Melanocyte of skin (primary cell): Measurements from ENCODE around the gene PLEKHB2. TPM values are rescaled to one million over a fixed set of nuclear protein-coding genes. Genes with fewer than 3 reads are reported as not detected.

Experiments used
- small RNA-seq, 2 donors: library from RNA; depleted of rRNA; stranded (forward); fragments of <200 nt; gene quantifications; one replicate each; pipeline ENCODE3, GENCODE V24; 2012
- total RNA-seq, 2 donors: library from RNA; depleted of rRNA; stranded (reverse); fragments of >200 nt; gene quantifications; 2 replicates each; pipeline ENCODE4 v1.2.3, GENCODE V29; 2012

Gene PLEKHB2, protein sequence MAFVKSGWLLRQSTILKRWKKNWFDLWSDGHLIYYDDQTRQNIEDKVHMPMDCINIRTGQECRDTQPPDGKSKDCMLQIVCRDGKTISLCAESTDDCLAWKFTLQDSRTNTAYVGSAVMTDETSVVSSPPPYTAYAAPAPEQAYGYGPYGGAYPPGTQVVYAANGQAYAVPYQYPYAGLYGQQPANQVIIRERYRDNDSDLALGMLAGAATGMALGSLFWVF
- total RNA-seq = 100 to 1,000 TPM; 156 to 171 TPM

DNA sequence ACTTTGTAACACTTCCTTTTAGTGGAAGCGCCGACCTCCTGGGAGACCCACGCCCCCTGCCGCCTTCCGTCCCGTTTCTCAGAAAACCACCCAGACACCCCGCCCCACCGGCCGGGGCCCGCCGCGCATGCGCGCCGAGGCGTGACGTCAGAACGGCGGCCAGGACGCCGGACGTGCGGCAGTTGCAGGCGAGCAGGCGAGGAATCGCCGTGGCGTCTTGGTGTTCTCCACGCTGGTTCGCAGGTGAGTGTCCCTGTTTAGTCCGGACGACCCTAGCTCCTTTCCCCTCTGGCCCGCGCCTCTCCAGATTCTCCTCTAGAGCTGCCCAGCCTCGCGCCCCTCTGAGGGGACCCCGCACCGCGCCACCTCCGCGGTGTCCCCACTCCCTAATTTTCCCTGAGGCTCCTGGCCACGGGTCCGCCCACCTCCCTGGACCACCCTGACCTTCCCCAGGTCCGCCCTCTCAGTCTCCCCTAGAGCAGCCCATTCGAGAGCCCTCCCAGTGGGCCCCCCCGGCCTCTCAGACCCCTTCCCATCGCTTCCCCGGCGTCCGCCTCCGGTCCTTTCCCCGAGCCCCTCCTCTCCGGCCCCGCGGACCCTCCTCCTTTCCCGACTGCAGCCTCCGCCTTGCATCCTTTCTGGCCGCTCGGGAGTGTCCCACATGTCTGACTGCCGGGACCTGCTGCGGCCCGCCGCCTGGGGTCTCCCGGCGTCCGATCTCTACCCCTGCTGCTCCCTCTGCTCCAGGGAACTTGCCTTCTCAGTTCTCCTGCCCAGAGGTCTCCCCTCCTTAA is at the start of gene PLEKHB2:
PLEKHB2 (plus strand) TSS at position 181 of the 794 bp plus-strand sequence. CDS start 15,606 bp downstream, outside the sequence.

DNA sequence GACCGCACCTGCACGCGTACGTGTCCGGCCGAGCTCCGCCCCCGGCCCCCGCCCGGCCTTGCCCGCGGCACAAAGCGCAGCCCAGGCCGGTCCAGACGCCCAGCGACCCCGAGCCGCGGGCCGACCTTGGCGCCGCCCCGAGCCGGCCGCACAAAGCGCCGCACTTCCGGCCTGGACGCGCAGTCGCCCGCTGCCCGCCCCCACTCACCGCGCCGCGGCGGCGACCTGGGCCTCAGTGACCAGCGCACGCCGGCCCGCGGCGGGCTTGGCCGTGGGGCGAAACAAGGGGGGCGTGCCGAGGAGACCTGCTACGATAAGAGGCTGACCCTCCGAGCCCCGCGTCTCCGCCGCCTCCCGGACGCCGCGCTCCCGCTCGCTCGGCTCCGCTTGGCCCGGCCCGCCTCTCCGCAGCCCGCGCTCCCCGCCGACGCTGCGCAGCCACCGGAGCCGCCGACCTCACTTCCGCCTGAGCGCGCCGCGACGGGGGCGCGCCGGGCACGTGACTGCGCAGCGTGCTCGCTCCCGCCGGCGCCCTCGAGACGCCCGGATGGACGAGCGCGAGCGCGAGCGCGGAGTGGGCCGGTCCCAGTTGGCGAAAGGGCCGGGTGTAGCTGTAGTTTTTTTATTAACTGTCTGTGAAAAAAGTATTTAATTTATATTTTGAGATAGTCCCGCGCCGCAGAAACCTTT is 12.0 kb upstream of the PLEKHB2 start, which contains the start of gene FAM168B:
FAM168B (minus strand) TSS at position 455 of the 690 bp plus-strand sequence. CDS start 10,814 bp downstream, outside the sequence.

Small RNAs within 50 kb of the gene (small RNA-seq; reads per million reads assigned to genes)
- gene AC009477.1 = 0 reads per million in 2 donors

Other genes with a start within 250 kb of the PLEKHB2 start
- 10 to 100 TPM; 47.3 to 54.0 TPM for gene FAM168B, start 11.9 kb upstream of the PLEKHB2 start, total RNA-seq
- not detected for gene POTEE, start 104.2 kb downstream of the PLEKHB2 start, total RNA-seq